Erythroblast (primary cell): ENCODE measurements around the gene BMPR2.
"Not testable (repeated sequence)": the region's sequence is repeated elsewhere in the genome, so short reads cannot be mapped to it uniquely, and the experiment has no call there.

ENCODE experiments used
- GATA1 ChIP-seq: IDR thresholded peaks from 2 replicates; pipeline ENCODE4 v1.6.1; 2011; ENCODE audit warnings: low read depth, mild to moderate bottlenecking, control low read depth, low read length, moderate library complexity
- POLR2A ChIP-seq: IDR thresholded peaks from 2 replicates; pipeline ENCODE4 v1.6.1; 2011; ENCODE audit warnings: mild to moderate bottlenecking, low read length

DNA sequence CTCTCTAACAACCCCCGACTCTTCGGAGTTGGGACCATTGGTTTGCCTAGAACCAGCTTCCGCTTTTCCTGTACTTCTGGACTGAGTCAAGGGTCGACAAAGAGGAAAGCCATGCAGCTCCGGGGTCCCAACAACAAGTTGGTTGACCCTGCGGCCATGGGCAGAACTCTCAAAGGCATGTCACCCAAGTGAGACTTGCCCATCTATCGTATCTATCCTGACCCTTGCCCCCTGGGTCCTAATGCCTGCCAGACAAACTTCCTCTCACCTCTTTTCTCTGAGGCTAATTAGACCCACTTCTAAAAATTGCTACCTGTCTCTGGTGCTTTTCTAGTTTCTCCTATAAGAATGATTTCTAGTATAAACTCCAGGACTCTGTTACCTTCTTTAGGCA lies 121.3 kb downstream of the BMPR2 start:
- TF ChIP-seq POLR2A, GATA1: not testable (repeated sequence)
